Mesothelial cell of epicardium (in vitro differentiated cells): ENCODE measurements around the gene CLDN10. TPM values are rescaled to one million over a fixed set of nuclear protein-coding genes. Genes with fewer than 3 reads are reported as not detected.

Source experiments
- DNase-seq, 2 experiments: peaks; one replicate each; pipeline ENCODE4 v3.0.0; 2021; ENCODE audit warnings: low spot score in 2 of 2; ENCODE audit not compliant: unreplicated experiment in 2 of 2
- H3K27ac Mint-ChIP-seq: 2 replicates; pipeline ENCODE4 v1.8.0; 2021; ENCODE audit warnings: mixed read lengths
- H3K27me3 Mint-ChIP-seq: 2 replicates; pipeline ENCODE4 v1.8.0; 2021; ENCODE audit warnings: low read depth, mixed read lengths
- H3K36me3 Mint-ChIP-seq: 2 replicates; pipeline ENCODE4 v1.8.0; 2021; ENCODE audit warnings: mixed read lengths
- H3K4me1 Mint-ChIP-seq: 2 replicates; pipeline ENCODE4 v1.8.0; 2021; ENCODE audit warnings: mixed read lengths
- H3K4me3 Mint-ChIP-seq: 2 replicates; pipeline ENCODE4 v1.8.0; 2021; ENCODE audit warnings: mild to moderate bottlenecking, moderate library complexity, mixed read lengths
- H3K9me3 Mint-ChIP-seq: 2 replicates; pipeline ENCODE4 v1.8.0; 2021; ENCODE audit warnings: mixed read lengths
- CTCF ChIP-seq: fragments of 200-600 bp; sonication (generic); IDR thresholded peaks from one replicate; pipeline ENCODE4 v1.5.0; 2021; ENCODE audit warnings: antibody characterized with exemption; ENCODE audit not compliant: unreplicated experiment
- total RNA-seq: library from RNA; stranded (reverse); gene quantifications from 3 replicates; pipeline ENCODE4 v1.2.1, GENCODE V29; 2021

The CLDN10 gene
- total RNA-seq, 1 donor from 2014 or later, result 1.5 TPM

GRCh38 chr13:95541911-95542474 is 10.5 kb upstream of the CLDN10 start:
- TF ChIP-seq CTCF, result no peak
- peaks cover 4% of the 10 kb centered on the region for H3K4me1 Mint-ChIP-seq
- no peaks in the 10 kb centered on the region for H3K36me3 Mint-ChIP-seq

GRCh38 chr13:95544293-95544692 is 8.2 kb upstream of the CLDN10 start:
- Mint-ChIP-seq H3K9me3 (no peaks in the 10 kb centered on the region), H3K27me3 (peaks cover 4% of the 10 kb centered on the region), H3K4me1 (peaks cover 15% of the 10 kb centered on the region), H3K4me3 (no peak overlapping the region), H3K27ac (no peak overlapping the region), H3K36me3 (no peaks in the 10 kb centered on the region)
- no peak for DNase-seq
- no peak for TF ChIP-seq CTCF

More at GRCh38 chr13:95541911-95542474, 10.5 kb upstream of the CLDN10 start:
- no peak overlapping the region for H3K4me3 Mint-ChIP-seq
- H3K27ac Mint-ChIP-seq, result no peak overlapping the region
- peaks cover 3% of the 10 kb centered on the region for H3K27me3 Mint-ChIP-seq
- no peak for DNase-seq
- no peaks in the 10 kb centered on the region for H3K9me3 Mint-ChIP-seq

- TF ChIP-seq CTCF, result no peak
- H3K27me3 Mint-ChIP-seq, result peaks cover 21% of the 10 kb centered on the region
- H3K9me3 Mint-ChIP-seq, result no peaks in the 10 kb centered on the region
- H3K27ac Mint-ChIP-seq, result no peak overlapping the region
- no peak for DNase-seq
- H3K4me3 Mint-ChIP-seq, result no peak overlapping the region
- H3K4me1 Mint-ChIP-seq, result peaks cover 16% of the 10 kb centered on the region
- no peaks in the 10 kb centered on the region for H3K36me3 Mint-ChIP-seq
These were observed 5.6 kb upstream of the CLDN10 start for GRCh38 chr13:95546919-95547318.

GRCh38 chr13:95547531-95548167 is 4.9 kb upstream of the CLDN10 start:
- Mint-ChIP-seq H3K27me3 (peaks cover 24% of the 10 kb centered on the region), H3K4me3 (no peak overlapping the region), H3K4me1 (peaks cover 17% of the 10 kb centered on the region), H3K27ac (no peak overlapping the region), H3K36me3 (no peaks in the 10 kb centered on the region), H3K9me3 (no peaks in the 10 kb centered on the region)
- no peak for DNase-seq
- TF ChIP-seq CTCF, result no peak

GRCh38 chr13:95552208-95552538 is 347 bp upstream of the CLDN10 start:
- no peak for DNase-seq
- no peaks in the 10 kb centered on the region for H3K36me3 Mint-ChIP-seq
- H3K9me3 Mint-ChIP-seq, result peaks cover 4% of the 10 kb centered on the region
- TF ChIP-seq CTCF, result no peak
- no peak overlapping the region for H3K27ac Mint-ChIP-seq
- peaks cover 19% of the 10 kb centered on the region for H3K4me1 Mint-ChIP-seq
- H3K27me3 Mint-ChIP-seq, result peaks cover 46% of the 10 kb centered on the region
- peak overlapping the region; percentile 55 for H3K4me3 Mint-ChIP-seq
